HG02885 (cell line): Measurements from ENCODE around the gene CSNK1D.
A peak's percentile ranks its signal among the peaks of the same experiment; 100 is the strongest.

Experiments used
- ATAC-seq: cut with Tn5 transposase; IDR thresholded peaks from one replicate; pipeline ENCODE4 v1.9.1; 2021; ENCODE audit warnings: mild to moderate bottlenecking; ENCODE audit not compliant: unreplicated experiment, poor library complexity

The CSNK1D gene

DNA sequence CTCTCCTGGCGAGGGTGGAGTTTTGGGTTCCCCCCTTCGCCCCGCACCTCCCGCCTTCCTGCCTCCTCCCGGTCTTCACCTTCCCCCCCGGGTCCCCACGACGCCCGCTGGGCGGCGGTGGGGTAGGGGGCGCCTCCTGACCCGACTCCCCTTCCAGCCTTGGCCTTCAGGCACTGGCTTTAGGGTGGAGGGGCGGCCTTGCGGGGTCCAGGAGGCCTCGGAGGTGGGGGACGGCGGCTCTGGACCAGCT, 42.3 kb downstream of the CSNK1D start:
- ATAC-seq: no peak

DNA sequence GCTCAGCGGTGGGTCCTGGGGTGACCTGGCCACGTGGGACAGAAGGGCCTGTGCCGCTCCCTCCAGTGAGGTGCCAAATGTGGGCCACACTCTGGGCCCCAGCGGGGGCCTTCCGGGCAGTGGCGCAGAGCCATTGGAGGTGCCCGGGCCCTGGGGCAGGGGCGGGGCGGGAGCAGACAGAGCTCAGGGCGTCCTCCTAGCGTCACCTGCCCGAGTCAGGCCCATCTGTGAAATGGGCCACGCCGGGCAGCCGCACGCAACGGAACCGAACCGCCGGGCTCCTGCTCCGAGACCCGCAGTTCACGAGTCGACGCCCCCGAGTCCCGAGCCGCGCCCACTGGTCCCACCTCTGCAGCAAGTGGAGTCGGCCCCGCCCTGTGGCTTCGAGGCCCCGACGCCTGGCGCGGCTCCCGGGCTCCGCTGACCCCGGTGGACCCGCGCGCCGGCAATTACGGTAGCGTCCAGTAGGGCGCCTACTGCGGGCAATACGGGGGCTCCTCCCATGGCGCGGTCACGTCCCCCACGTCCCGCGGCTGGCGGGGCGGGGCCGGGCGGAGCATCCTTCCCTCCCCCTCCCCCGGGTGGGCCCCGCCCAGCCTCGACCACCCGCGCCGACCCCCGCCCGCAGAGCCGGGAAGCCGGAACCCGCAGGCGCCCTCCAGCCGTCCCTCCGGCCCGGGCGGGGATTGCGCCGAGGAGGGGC, 42.7 kb downstream of the CSNK1D start:
- ATAC-seq: peak; percentile 45

DNA sequence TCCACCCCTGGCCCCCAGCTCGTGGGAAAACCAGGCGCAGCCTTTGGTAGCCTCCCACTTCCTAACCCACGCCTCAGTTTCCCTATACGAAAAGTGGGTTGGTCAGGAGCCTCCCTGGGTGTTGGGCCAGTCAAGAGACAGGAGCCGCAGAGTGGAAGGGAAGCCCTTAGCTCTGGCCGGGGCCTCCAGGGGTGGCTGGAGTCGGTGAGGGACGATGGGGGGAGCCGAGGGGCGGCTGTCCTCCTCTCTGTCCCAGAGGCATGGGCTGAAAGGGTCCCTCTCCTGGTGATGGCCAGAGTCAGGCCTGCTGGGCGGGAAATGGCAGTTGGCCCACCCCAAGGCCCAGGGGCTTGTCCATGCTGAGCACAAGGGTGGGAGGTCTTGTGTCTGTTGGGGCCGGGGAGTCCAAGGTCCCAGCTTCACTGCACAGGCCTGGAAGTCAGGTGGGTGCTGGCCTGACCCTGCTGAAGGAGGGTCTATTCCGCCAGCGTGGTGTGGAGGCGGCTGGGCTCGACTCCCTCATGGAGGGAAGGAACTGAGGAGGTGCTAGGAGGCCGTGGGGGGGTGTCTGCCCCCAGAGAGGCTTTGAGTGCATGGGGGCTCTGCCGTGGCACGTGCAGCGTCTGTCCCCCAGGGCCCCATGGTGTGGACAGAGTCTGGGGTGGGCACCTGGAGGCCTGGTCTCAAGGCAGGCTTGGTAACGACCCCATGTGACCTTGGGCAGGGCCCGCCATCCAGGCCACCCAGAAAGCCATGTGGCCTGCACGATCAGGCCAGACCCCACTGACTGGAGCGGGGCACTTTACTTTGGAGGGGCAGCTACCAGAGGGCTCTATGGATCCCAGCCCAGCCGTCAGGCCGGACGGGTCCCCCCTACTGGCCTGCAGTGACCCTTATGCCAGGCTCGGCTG, 43.5 kb downstream of the CSNK1D start:
- no peak for ATAC-seq

DNA sequence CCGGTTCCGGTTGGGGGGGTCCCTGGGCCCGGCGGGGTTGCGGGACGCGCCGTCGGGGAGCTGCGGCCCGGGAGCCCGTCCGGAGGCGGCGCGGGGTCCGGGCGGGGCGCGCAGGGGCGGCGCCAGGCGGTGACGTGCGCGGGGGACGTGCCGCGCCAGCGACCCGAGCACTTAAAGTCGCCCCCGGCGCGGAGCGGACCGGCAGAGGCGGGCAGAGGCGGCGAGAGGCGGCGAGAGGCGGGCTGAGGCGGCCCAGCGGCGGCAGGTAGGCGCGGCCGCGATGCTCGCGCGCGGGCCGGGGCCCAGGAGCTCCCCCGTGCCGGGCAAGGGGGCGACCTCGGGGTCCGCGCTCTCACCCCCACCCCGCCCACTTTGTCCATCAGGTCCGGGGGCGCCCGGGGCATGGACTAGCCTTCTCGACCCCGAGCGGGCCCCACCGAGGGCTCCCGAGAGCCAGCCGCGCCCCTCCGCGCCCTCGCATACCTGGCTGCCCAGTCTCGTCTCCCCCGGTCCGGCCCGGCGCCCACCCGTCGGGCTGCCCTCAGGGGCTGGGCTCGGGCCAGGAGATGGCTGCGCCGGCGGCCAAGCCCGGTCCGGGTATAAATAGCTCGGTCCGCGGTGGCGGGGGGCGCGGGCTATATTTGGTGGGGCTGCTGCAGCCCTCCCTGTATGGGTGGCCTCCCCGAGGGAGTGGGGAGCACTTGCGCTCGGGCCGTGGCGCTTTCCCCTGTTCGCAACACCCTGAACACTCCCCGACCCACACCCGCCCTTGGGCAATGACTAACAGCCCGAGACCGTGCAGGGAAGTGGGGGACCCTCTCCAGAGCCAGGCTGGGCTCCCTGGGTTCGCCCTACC, 44.4 kb downstream of the CSNK1D start, which contains the start of gene SLC16A3:
SLC16A3 (plus strand) TSS at position 201 of the 856 bp plus-strand sequence. CDS start 6,967 bp downstream, outside the sequence.
- peak; percentile 42 for ATAC-seq

DNA sequence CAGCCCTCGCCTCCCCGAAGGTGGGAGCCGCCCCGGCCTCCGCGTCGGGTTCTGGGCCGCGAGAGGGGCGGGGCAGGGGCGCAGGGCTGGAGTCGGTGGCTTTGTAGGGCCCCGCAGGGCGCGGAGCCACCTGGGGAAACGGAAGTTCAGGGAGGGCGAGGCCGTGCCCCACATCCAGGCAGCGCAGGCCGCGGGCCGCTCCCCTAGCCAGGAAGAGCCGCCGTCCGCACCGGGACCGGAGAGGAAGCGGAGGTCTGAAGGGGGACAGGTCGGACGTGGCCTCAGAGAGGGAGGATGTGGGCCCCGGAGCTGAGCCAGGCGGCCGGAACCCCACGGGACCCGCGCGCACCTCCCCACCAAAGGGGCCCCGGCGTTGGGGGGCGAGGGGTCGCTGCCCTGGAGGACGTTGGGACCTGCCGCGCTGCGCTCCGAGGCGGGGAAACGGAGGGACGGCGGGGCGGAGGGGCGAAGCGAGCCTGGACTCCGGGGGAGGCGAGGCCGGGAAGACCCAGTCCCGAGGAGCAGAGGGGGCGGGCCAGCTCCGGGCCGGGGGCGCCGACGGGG, 45.1 kb downstream of the CSNK1D start:
- ATAC-seq: peak; percentile 24

DNA sequence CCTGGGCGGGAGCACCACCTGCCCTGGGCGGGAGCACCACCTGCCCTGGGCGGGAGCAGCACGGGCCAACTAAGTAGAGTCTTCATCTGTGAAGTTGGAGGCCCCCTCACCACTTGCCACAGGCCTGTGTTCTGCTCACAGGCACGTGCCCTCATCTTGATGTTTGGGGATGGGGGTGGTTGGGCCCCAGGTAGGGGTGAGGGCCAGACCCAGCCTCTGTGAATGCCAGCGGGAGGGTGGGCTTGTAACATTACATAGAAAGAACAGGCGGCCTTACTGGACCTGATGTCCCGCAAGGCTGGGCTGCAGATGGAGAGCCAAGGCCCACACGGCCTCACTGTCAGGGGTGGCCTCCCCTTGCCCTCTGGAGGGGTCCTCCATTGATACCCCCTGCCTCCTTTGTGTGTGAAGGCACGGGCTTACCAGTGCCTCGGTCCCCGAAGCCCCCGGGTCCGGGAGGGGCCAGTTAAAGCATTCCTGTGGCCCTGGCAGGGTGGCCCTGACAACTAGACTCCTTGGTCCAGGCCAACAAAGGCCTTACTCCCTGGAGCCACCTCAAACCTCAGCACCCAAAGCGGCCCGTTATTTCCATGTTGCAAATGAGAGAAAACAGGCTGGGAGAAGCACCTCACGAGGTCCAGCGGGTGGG, 45.7 kb downstream of the CSNK1D start:
- ATAC-seq: no peak

DNA sequence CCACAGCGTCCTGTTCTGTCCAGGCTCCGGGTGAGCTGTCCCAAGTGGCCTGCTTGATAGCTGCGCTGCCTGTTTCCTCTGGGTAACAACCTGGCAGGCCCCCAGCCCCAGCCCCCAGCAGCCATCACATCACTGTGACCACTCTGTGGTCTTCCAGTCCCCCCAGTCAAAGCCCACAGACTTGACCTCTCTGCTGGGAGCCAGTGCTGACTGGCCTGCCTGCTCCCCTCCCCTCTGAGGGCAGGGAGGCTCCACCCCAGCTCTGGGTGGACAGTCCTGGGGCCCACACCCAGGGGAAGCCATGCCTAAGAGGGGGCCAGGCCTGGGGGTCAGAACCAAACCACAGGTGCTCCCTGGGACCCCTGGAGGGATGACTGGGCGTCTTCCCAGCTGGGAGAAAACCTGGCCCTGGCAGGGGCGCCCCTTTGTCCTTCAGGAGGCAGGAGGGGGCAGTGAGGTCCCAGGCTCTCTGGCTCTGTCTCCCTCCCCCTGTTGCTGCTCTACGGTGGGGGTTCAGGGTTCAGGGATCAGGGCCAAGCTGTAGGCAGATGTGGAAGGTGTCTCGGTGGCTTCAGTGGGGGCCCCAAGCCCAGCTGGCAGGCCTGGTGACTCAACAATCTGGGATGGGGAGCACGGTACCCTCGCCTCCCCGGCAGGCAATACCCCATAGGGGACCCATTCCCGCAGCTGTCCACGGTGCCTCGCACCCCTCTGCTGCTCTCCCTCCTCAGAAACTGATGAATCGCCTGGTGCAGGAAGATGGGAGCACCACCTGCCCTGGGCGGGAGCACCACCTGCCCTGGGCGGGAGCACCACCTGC, 46.5 kb downstream of the CSNK1D start:
- ATAC-seq: no peak

DNA sequence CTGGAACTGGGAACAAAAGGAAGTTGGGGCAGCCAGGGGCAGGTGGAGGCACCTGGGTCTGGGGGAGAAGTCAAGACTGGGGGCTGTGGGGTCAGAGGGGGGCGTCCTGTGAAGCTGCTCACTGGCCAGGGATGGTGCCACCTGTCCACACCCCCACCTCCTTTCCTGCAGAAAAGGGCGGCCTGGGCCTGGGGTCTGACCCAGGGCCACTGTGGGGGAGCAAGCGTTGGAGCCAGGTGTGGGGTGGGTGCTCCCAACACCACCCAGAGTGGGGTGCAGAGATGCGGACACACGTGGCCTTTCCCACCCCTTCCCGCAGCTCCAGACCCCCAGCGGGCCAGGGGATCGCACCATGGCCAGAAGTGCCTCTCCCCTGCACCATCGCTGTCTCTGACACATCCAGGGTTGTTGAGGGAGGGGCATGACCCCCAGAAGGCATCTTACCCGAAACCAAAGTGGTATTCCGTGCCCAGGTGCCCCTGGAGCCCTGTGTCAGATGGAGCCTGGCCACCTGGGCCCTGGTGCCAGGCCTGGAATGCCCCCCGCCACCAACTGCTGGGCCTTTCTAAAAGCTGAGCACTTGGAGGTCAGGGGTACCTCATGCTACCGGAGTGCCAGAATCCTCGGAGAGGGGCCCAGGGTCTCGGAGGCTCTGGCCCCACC, 47.2 kb downstream of the CSNK1D start:
- no peak for ATAC-seq

DNA sequence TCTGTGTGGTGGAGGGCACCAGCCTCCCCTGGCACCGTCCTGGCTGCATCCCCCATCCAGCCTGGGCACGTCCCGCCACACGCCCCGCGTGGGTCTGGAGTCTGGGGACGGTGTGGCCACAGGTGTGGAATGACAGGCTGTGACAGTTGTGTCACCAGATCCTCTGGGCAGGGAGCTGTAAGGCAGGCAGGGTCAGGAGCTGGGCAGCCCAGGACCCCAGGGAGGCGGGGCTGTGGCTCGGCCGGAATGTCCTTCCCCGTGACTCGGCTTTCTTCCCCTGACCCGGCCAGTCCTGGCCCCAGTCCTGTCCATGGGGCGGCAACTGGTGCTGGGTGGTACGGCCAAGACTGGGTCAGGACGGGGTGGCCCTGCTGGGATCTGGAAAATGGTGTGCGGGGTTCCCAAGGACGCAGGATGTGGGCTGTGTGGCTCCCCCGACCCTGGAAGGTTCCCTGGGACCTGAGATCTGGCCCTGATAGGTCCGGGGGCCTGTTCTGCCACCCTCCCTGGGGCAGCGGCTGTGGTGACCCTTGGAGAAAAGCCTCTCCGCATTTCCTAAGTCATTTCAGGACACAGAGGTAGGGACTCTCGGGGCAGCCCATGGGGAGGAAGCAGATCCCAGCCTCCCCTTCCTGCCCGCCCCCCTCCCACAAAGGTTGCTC, 48.0 kb downstream of the CSNK1D start:
- ATAC-seq: no peak

DNA sequence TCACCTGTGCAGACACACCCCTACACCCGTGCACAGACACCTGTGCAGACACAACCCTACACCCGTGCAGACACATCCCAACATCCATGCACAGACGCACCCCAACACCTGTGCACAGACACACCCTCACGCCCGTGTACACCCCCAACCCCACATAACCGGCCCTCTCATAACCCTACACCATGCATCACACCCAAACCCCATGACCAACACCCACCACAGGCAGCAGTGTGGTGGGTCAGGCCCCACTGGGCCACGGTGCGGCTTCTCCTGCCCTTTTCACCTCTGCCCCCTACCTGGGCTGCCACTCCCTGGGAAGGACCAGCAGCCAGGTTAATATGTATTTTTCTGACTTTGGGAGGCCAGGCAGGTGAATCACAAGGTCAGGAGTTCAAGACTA, 48.8 kb downstream of the CSNK1D start:
- no peak for ATAC-seq

DNA sequence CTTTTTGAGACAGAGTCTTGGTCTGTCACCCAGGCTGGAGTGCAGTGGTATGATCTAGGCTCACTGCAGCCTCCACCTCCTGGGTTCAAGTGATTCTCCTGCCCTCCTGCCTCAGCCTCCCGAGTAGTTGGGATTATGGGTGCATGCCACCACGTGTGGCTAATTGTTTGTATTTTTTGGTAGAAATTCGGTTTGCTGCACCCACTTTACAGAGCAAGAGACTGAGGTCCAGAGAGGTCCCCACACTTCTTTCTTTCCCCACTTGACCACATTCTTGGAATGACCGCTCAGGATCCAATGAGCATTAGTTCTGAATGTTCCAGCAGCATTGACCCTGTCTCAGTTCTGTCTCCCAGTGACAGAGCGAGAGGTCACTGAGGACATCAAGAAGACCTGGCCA, 50.0 kb downstream of the CSNK1D start:
- no peak for ATAC-seq

DNA sequence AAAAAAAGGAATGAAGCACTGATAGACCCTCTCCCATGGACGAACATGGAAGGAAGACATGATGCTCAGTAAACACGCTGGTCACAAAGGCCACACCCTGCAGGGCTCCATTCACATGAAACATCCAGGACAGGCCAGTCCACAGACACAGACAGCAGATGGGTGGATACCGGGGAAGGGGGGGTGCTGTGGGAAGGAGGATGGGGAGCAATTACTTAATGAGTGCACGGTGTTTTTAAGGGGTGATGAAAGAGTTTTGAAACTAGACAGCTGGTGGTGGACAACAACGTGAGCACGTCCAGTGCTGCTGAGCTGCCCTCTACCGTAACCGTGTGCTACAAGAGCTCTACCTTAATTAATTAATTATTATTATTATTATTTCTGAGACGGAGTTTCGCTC, 50.7 kb downstream of the CSNK1D start:
- no peak for ATAC-seq

DNA sequence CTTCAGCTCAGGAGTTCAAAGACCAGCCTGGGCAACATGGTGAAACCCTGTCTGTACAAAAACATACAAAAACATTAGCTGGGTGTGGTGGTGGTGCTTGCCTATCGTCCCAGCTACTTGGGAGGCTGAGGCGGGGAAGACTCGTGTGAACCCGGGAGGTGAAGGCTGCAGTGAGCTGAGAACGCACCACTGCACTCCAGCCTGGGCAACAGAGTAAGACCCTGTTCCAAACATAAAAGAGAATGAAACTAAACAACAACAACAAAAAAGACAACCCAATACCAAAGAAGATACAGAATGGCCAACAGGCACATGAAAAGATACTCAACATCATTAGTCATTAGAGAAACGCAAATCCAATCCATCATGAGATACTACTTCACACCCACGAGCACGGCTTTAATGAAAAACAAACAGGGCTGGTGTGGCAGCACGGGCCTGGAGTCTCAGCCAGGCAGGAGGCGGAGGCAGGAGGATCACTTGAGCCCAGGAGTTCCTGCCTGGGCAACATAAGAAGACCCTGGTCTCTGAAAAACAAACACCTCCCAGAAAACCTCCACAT, 52.1 kb downstream of the CSNK1D start:
- no peak for ATAC-seq

DNA sequence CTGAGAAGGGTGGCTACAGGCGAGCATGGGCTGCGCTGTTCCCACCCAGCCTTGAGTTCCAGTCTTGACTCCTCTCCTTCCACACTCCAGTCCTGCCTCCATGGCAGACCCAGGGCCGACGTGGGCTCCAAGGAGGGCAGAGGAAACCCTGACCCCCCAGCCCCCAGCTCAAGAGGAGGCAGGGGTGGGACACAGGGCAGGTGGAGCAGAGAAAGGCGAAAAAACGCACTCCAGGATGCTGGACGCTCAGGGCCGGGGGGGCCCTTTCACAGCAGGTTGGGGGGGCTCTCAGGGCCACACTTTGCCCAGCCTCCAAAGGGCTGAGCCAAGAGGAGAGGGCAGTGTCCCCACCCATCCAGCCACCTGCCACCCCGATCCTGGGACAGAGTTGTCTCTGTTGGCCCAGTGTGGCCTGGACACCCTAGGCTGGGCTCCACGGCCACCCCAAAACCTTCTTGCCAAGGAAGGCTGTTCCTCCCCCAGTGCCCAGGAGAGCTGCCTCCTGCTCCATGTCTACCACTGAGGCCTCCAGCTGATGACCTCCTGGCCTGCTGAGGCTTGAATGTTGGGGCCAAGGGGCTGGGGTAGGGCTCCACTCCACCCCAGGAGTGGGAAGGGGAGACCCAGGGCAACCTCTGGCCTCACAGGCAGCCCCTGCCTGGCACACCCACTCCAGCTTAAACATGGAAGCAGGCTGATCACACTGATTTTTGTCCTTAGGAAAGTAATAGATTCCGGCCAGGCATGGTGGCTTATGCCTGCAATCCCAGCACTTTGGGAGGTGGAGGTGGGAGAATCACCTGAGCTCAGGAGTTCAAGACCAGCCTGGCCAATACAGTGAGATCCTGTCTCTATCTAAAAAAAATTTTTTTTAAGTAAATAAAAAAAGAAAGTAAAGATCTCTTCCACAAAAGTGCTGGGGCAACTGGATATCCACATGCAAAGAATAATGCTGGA, 53.5 kb downstream of the CSNK1D start:
- no peak for ATAC-seq

DNA sequence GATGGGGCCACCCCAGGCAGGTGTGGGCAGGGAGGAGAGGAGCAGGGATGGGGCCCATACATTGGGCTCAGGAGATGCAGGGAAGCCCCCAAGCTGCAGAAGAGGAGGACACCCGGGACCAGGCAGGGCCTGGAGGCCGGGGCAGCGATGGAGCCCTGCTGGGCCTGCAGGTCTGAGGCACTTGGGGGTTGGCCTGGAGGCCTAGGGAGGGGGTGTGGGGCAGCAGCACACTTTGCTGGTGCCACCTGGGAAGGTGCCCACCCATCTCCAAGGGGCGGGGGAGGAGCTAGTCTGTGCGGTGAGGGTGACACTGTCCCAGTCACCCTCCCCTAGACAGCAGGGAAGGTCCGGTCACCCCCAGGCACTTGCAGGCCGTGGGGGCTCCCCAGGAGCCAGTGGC, 54.4 kb downstream of the CSNK1D start:
- ATAC-seq: no peak

DNA sequence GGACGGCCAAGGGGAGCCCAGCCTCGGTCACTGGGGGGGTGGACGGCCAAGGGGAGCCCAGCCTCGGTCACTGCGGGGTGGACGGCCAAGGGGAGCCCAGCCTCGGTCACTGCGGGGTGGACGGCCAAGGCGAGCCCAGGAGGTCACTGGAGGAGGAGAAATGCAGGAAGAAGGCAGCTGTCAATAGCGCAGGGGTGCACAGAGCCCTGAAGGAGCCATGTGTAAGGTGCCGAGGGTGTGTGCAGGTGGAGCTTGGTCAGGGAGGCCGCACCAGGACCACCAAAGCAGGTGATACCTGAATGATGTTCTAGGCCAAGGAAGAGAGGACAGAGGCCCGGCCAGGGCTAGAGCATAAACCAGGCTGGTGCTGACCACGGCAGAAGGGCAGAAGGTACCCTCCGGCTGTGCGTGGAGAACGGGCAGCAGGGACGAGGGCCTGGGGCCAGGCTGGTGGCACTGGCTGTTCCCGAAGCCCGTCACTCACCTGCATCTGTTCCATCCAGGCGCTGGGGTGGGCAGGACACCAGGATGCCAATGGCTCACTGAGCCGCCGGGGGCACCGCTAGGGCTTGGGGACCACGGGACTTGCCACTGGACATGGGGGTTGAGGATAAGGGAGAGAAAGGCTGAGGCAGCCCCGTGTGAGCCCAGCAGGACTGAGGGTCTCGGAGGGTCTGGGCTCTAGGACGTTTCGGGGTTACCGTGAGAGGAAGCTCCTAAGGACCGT, 55.0 kb downstream of the CSNK1D start:
- ATAC-seq: no peak
